Naive B cell (primary cell): ENCODE measurements around the gene BTG4. TPM values are rescaled to one million over a fixed set of nuclear protein-coding genes. Genes with fewer than 3 reads are reported as not detected.

Experiments used
- ATAC-seq, 2 donors: fragments of 150-1000 bp; cut with Tn5 transposase; 2 replicates each; pipeline ENCODE4 v1.10.0; 2021; ENCODE audit warnings: low read depth in 2 of 2, mild to moderate bottlenecking in 2 of 2, moderate library complexity in 2 of 2
- DNase-seq: peaks from one replicate; pipeline ENCODE4 v3.0.0; 2022
- H3K27ac Mint-ChIP-seq, 6 donors: one replicate each; pipeline ENCODE4 v1.8.0; 2020 to 2022; ENCODE audit warnings: mild to moderate bottlenecking in 6 of 6, mixed read lengths in 6 of 6, moderate library complexity in 5 of 6, inconsistent platforms in 2 of 6
- H3K27me3 Mint-ChIP-seq, 3 donors: one replicate each; pipeline ENCODE4 v1.8.0; 2021 to 2022; ENCODE audit warnings: mixed read lengths in 3 of 3, mild to moderate bottlenecking in 1 of 3
- H3K36me3 Mint-ChIP-seq, 2 donors: one replicate each; pipeline ENCODE4 v1.8.0; 2020 to 2022; ENCODE audit warnings: mixed read lengths in 2 of 2, inconsistent platforms in 1 of 2, mild to moderate bottlenecking in 1 of 2
- H3K4me1 Mint-ChIP-seq, 3 donors: one replicate each; pipeline ENCODE4 v1.8.0; 2020 to 2022; ENCODE audit warnings: mixed read lengths in 3 of 3, inconsistent platforms in 1 of 3, mild to moderate bottlenecking in 1 of 3, moderate library complexity in 1 of 3
- H3K4me3 Mint-ChIP-seq, 8 donors: one replicate each; pipeline ENCODE4 v1.8.0; 2020 to 2022; ENCODE audit warnings: mild to moderate bottlenecking in 8 of 8, mixed read lengths in 8 of 8, moderate library complexity in 8 of 8, inconsistent platforms in 2 of 8
- H3K9me3 Mint-ChIP-seq, 7 donors: one replicate each; pipeline ENCODE4 v1.8.0; 2020 to 2022; ENCODE audit warnings: mixed read lengths in 7 of 7, mild to moderate bottlenecking in 5 of 7, inconsistent platforms in 2 of 7, moderate library complexity in 1 of 7
- polyA plus RNA-seq, 6 donors: library from polyadenylated mRNA; unstranded; fragments of 300-500 nt; fragmentation: Illumina TruSeq; gene quantifications; one replicate each; pipeline ENCODE4 v1.2.3, GENCODE V29; 2021; ENCODE audit warnings: low read depth in 6 of 6

The BTG4 gene
- polyA plus RNA-seq, 6 donors from 2014 or later, result not detected

GRCh38 chr11:111542606-111543275 lies 30.6 kb upstream of the BTG4 start:
- DNase-seq, result no peak

GRCh38 chr11:111541254-111542061 lies 29.3 kb upstream of the BTG4 start:
- no peak for DNase-seq
- Mint-ChIP-seq H3K9me3 (peaks cover 0 to 3% (median 0%) of the 10 kb centered on the region in 7 donors), H3K36me3 (no peaks in the 10 kb centered on the region), H3K4me3 (peak overlapping the region; percentile 71 to 91 (median 82)), H3K27me3 (peaks cover 64 to 84% (median 76%) of the 10 kb centered on the region in 3 donors), H3K27ac (peak overlapping the region in 1 of 6 donors; percentile 47), H3K4me1 (peaks cover 5 to 25% (median 13%) of the 10 kb centered on the region in 3 donors)
- ATAC-seq, result peak; percentile 15 to 20

More at GRCh38 chr11:111542606-111543275, 30.6 kb upstream of the BTG4 start:
- Mint-ChIP-seq H3K27ac (no peak overlapping the region), H3K4me3 (peak overlapping the region in 2 of 8 donors; percentile 41 to 47), H3K9me3 (peaks cover 0 to 3% (median 0%) of the 10 kb centered on the region in 7 donors), H3K4me1 (peaks cover 5 to 25% (median 13%) of the 10 kb centered on the region in 3 donors), H3K27me3 (peaks cover 51 to 74% (median 73%) of the 10 kb centered on the region in 3 donors), H3K36me3 (no peaks in the 10 kb centered on the region)
- no peak for ATAC-seq

DNA sequence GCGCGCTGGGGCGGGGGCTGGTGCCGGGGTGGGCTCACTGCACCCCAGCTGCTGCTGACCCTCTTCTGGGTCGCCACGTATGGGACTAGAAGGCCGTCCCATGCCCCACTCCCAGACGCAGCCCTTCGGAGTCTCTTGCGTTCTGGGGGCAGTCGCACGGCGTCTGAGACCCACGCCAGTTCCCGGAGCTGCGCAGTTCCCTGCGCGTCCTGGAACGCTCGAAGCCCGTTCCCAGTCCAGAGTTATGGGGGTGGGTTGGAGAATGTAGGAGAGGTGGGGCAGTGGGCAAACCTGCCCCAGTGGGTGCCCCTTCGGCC lies 28.7 kb upstream of the BTG4 start:
- Mint-ChIP-seq H3K27me3 (peaks cover 69 to 86% (median 76%) of the 10 kb centered on the region in 3 donors), H3K4me1 (peaks cover 5 to 25% (median 13%) of the 10 kb centered on the region in 3 donors), H3K4me3 (peak overlapping the region in 7 of 8 donors; percentile 71 to 91 (median 85)), H3K27ac (no peak overlapping the region), H3K36me3 (no peaks in the 10 kb centered on the region), H3K9me3 (peaks cover 0 to 3% (median 0%) of the 10 kb centered on the region in 7 donors)
- ATAC-seq (peak; percentile 27 to 43), DNase-seq (no peak)

- no peaks in the 10 kb centered on the region for H3K36me3 Mint-ChIP-seq
- peaks cover 0 to 3% (median 0%) of the 10 kb centered on the region in 7 donors for H3K9me3 Mint-ChIP-seq
- peaks cover 5 to 25% (median 13%) of the 10 kb centered on the region in 3 donors for H3K4me1 Mint-ChIP-seq
- peak within 1 kb of the TSS in 1 of 6 donors; percentile 47 for H3K27ac Mint-ChIP-seq
- ATAC-seq (peak; percentile 57 to 67), DNase-seq (peak; percentile 19)
- H3K27me3 Mint-ChIP-seq, result peaks cover 69 to 88% (median 79%) of the 10 kb centered on the region in 3 donors
- H3K4me3 Mint-ChIP-seq, result peak within 1 kb of the TSS; percentile 74 to 91 (median 82)
Observed at GRCh38 chr11:111540114-111540936, 28.1 kb upstream of the BTG4 start, which contains the start of gene LAYN. LAYN (plus strand) TSS chr11:111540720; CDS start chr11:111540844, 124 bp downstream.

GRCh38 chr11:111539426-111540113 lies 27.4 kb upstream of the BTG4 start:
- peaks cover 72 to 91% (median 86%) of the 10 kb centered on the region in 3 donors for H3K27me3 Mint-ChIP-seq
- H3K4me3 Mint-ChIP-seq, result peak overlapping the region; percentile 6 to 74 (median 66)
- H3K9me3 Mint-ChIP-seq, result peaks cover 0 to 3% (median 0%) of the 10 kb centered on the region in 7 donors
- ATAC-seq (no peak), DNase-seq (no peak)
- H3K4me1 Mint-ChIP-seq, result peaks cover 5 to 25% (median 13%) of the 10 kb centered on the region in 3 donors
- no peaks in the 10 kb centered on the region for H3K36me3 Mint-ChIP-seq
- no peak overlapping the region for H3K27ac Mint-ChIP-seq

GRCh38 chr11:111538407-111539114 lies 26.4 kb upstream of the BTG4 start:
- Mint-ChIP-seq H3K27ac (no peak overlapping the region), H3K36me3 (no peaks in the 10 kb centered on the region), H3K4me3 (peak overlapping the region in 1 of 8 donors; percentile 22), H3K27me3 (peaks cover 81 to 91% (median 86%) of the 10 kb centered on the region in 3 donors), H3K9me3 (peaks cover 0 to 3% (median 0%) of the 10 kb centered on the region in 7 donors), H3K4me1 (peaks cover 5 to 25% (median 13%) of the 10 kb centered on the region in 3 donors)
- ATAC-seq (no peak), DNase-seq (no peak)

DNA sequence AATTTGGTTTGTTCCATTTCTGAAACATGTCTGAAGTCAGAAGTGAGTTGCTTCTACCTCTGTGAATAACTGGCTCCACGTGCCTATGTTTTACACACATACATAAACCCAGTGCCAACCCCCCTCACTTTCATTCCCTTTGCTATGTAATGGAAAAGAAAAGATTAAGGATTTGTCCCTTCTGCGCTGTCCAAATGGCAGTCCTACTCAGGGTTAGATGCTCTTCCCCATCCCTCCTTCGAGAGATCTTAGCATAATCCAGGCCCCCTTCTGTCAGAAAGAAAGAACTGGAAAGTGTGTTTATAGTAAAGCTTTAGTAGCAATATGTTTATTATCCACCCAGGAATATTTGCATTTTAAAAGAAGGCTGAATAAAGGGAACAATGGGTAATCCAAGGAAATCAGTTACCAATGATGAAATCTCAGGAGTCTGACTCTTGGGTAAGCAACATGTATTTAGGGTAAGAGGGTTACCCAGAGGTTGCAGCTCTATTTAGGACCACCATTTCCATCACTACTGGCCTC lies 25.2 kb upstream of the BTG4 start:
- Mint-ChIP-seq H3K4me1 (peaks cover 5 to 23% (median 13%) of the 10 kb centered on the region in 3 donors), H3K36me3 (no peaks in the 10 kb centered on the region), H3K27me3 (peaks cover 69 to 81% (median 77%) of the 10 kb centered on the region in 3 donors), H3K9me3 (peaks cover 0 to 3% (median 0%) of the 10 kb centered on the region in 7 donors), H3K4me3 (no peak overlapping the region), H3K27ac (no peak overlapping the region)
- DNase-seq, result no peak
- ATAC-seq, result no peak

DNA sequence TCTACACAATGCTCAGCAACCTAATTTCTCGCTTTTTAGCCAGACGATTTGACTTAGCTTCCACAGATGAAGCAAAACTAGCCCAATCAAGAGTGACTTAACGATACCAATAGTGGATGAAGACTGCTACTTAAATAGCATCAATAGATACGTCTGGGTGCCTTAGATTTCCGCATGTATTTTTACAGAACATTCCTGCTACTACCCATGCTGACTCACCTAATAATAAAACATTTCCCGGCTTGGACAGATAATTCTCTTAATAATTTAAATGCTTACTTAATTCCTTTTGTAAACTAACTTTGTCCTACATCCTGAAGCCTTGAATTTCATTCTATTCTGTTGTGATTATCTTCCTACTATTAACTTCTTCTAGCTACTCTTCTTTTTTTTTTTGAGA lies 23.1 kb upstream of the BTG4 start:
- Mint-ChIP-seq H3K4me1 (peaks cover 0 to 11% (median 0%) of the 10 kb centered on the region in 3 donors), H3K9me3 (peaks cover 0 to 3% (median 0%) of the 10 kb centered on the region in 7 donors), H3K4me3 (no peak overlapping the region), H3K27me3 (peaks cover 62 to 75% (median 73%) of the 10 kb centered on the region in 3 donors), H3K27ac (no peak overlapping the region), H3K36me3 (no peaks in the 10 kb centered on the region)
- ATAC-seq, result no peak
- no peak for DNase-seq

DNA sequence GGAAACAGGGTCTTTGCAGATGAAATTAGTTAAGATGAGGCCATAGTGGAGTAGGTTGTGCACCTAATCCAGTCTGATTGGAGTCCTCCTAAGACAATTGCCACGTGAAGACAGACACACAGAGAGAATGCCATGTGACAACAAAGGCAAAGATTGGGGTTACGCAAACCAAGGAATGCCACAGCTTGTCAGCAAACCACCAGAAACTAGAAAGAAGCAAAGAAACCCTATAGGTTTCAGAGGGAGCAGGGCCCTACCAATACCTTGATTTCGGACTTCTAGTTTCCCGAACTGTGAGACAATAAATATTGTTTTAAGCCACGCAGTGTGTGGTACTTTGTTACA lies 20.2 kb upstream of the BTG4 start:
- ATAC-seq (no peak), DNase-seq (no peak)
- H3K27ac Mint-ChIP-seq, result no peak overlapping the region
- peaks cover 36 to 47% (median 44%) of the 10 kb centered on the region in 3 donors for H3K27me3 Mint-ChIP-seq
- H3K9me3 Mint-ChIP-seq, result no peaks in the 10 kb centered on the region
- no peak overlapping the region for H3K4me3 Mint-ChIP-seq
- H3K36me3 Mint-ChIP-seq, result no peaks in the 10 kb centered on the region
- no peaks in the 10 kb centered on the region for H3K4me1 Mint-ChIP-seq

GRCh38 chr11:111531687-111532364 lies 19.6 kb upstream of the BTG4 start:
- no peak for DNase-seq
- Mint-ChIP-seq H3K27ac (no peak overlapping the region), H3K4me1 (no peaks in the 10 kb centered on the region)

DNA sequence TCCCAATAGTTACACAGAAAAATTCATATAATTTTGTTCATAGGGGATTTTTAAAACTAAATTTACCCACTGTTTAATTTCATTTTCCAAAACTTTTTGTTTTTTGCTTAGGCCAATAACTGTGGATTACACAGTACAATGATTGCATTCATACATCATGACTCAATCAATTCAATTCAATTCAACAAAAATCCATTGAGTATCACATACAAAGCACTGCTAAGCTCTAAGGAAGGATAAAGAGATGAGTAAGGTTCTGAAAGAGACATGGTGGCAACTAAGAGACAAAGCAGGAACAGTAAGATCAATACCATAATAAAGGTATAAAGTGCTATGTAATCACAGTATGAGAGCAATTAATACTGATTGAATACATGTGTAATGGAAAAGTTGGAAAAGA lies 18.9 kb upstream of the BTG4 start:
- DNase-seq, result no peak
- no peak overlapping the region for H3K4me3 Mint-ChIP-seq
- H3K27ac Mint-ChIP-seq, result no peak overlapping the region
- no peaks in the 10 kb centered on the region for H3K4me1 Mint-ChIP-seq
- H3K9me3 Mint-ChIP-seq, result no peaks in the 10 kb centered on the region
- ATAC-seq, result no peak
- H3K27me3 Mint-ChIP-seq, result peaks cover 30 to 41% (median 40%) of the 10 kb centered on the region in 3 donors
- H3K36me3 Mint-ChIP-seq, result no peaks in the 10 kb centered on the region

More at GRCh38 chr11:111531687-111532364, 19.6 kb upstream of the BTG4 start:
- Mint-ChIP-seq H3K27me3 (peaks cover 31 to 42% (median 41%) of the 10 kb centered on the region in 3 donors), H3K4me3 (no peak overlapping the region), H3K36me3 (no peaks in the 10 kb centered on the region), H3K9me3 (no peaks in the 10 kb centered on the region)
- no peak for ATAC-seq
